ENCODE results near the gene APBB2. TPM values are rescaled to one million over a fixed set of nuclear protein-coding genes. Genes with fewer than 3 reads are reported as not detected.

Gene APBB2
- total RNA-seq, 4 donors from 2014 or later: 139 to 248 (median 203) TPM

DNA sequence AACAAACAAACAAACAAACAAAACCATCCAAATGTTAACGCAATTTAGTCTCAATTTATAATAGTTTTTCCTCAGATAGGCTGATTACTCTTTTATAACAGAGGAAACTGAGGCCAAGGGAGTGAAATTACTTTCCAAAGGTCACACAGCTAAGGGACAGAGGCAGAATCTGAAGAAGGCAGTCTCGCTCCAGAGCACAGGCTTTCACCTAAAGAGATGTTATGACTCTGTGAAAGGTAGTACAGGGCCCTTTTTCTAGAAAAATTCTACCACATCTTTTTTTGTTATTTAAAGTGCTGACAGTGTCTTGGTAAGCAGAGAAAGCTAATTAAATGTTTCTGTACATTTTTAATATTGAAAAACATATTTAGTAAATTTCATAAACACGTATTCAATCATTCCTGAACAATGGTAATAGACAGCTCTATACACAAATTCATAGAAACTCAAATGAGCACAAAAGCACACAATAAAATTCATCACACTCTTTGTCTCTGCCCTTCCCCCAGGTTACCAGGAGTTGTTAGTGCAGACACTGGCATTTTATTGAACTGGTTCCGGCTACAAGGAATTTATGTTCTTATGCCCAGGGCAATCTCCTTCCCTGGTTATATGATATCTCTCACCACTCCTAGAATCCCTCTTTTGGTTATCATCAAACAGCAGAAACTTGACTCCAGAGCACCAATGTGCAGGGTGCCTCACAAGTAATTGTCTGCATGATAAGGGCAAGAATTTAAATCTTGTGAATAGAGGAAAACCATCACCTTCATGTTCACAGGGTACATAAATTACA is 7.7 kb upstream of the APBB2 start:
- no peaks in the 10 kb centered on the region for H3K9me3 ChIP-seq
- no peak overlapping the region for H3K27ac ChIP-seq
- TF ChIP-seq CTCF (IDR thresholded peaks at IDR 0.05) (no peak), POLR2A (IDR thresholded peaks at IDR 0.05) (no peak), EP300 (IDR thresholded peaks at IDR 0.05) (no peak)
- no peaks in the 10 kb centered on the region for H3K36me3 ChIP-seq
- no peak overlapping the region for H3K4me3 ChIP-seq
- no peak for DNase-seq (ENCODE audit: low spot score in 2 of 2)
- 81 to 94% methylated on average over 4 of the region's 4 CpGs for WGBS, 2 donors
- peaks cover 0 to 2% (median 0%) of the 10 kb centered on the region in 4 donors for H3K4me1 ChIP-seq
- H3K27me3 ChIP-seq: no peaks in the 10 kb centered on the region

- TF ChIP-seq CTCF (IDR thresholded peaks at IDR 0.05) (no peak), EP300 (IDR thresholded peaks at IDR 0.05) (no peak)
- no peak for DNase-seq (ENCODE audit: low spot score in 2 of 2)
- Histone ChIP-seq H3K27ac (no peak overlapping the region), H3K27me3 (no peaks in the 10 kb centered on the region), H3K4me1 (peaks cover 0 to 24% (median 6%) of the 10 kb centered on the region in 4 donors), H3K9me3 (no peaks in the 10 kb centered on the region), H3K36me3 (no peaks in the 10 kb centered on the region), H3K4me3 (no peak overlapping the region)
- 79% methylated on average over 3 of the region's 3 CpGs for WGBS, 2 donors
Measured at GRCh38 chr4:41219421-41219950, 5.1 kb upstream of the APBB2 start.

GRCh38 chr4:41218703-41219102 is 4.4 kb upstream of the APBB2 start:
- no peaks in the 10 kb centered on the region for H3K36me3 ChIP-seq
- DNase-seq (ENCODE audit: low spot score in 2 of 2): no peak
- no peak overlapping the region for H3K4me3 ChIP-seq
- TF ChIP-seq CTCF (IDR thresholded peaks at IDR 0.05) (no peak), POLR2A (IDR thresholded peaks at IDR 0.05) (no peak), EP300 (IDR thresholded peaks at IDR 0.05) (no peak)
- no peak overlapping the region for H3K27ac ChIP-seq
- H3K27me3 ChIP-seq: no peaks in the 10 kb centered on the region
- peaks cover 0 to 24% (median 6%) of the 10 kb centered on the region in 4 donors for H3K4me1 ChIP-seq
- H3K9me3 ChIP-seq: no peaks in the 10 kb centered on the region
- WGBS, 2 donors: 94 to 96% methylated on average over 3 of the region's 3 CpGs

DNA sequence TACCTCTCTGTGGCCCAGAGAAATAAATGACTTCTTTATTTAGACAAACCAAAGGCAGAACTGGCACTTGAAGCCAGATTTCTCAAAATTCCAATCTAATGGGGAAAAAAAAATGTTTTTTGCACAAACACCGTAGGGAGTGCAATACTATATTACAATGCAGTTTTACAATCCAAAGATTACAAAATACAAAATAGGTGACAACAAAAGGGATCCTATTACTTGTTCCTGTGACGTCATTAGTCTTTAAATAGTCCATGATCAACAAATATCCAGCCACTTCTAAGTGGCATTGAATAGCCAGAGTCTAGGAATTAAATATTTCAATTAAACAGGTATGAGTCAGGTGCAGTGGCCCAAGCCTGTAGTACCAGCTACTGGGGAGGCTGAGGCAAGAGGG is 3.0 kb upstream of the APBB2 start:
- peaks cover 0 to 34% (median 10%) of the 10 kb centered on the region in 4 donors for H3K4me1 ChIP-seq
- no peak overlapping the region for H3K4me3 ChIP-seq
- WGBS, 2 donors: 61 to 64% methylated on average over 2 of the region's 2 CpGs
- no peaks in the 10 kb centered on the region for H3K9me3 ChIP-seq
- no peaks in the 10 kb centered on the region for H3K36me3 ChIP-seq
- TF ChIP-seq CTCF (IDR thresholded peaks at IDR 0.05) (no peak), EP300 (IDR thresholded peaks at IDR 0.05) (no peak), POLR2A (IDR thresholded peaks at IDR 0.05) (no peak)
- H3K27ac ChIP-seq: peak overlapping the region in 3 of 4 donors; percentile 77 to 90 (median 87)
- DNase-seq (ENCODE audit: low spot score in 2 of 2): no peak
- H3K27me3 ChIP-seq: no peaks in the 10 kb centered on the region

- Histone ChIP-seq H3K9me3 (no peaks in the 10 kb centered on the region), H3K27me3 (no peaks in the 10 kb centered on the region), H3K27ac (peak overlapping the region in 3 of 4 donors; percentile 77 to 90 (median 87)), H3K4me3 (peak overlapping the region in 3 of 4 donors; percentile 48 to 68 (median 51)), H3K36me3 (no peaks in the 10 kb centered on the region), H3K4me1 (peaks cover 0 to 38% (median 11%) of the 10 kb centered on the region in 4 donors)
- 10 to 15% methylated on average over 2 of the region's 2 CpGs for WGBS, 2 donors
- TF ChIP-seq CTCF (IDR thresholded peaks at IDR 0.05) (no peak), EP300 (IDR thresholded peaks at IDR 0.05) (no peak), POLR2A (IDR thresholded peaks at IDR 0.05) (no peak)
- DNase-seq (ENCODE audit: low spot score in 2 of 2): no peak
Measured at GRCh38 chr4:41217020-41217333, 2.6 kb upstream of the APBB2 start.

Data from tibial nerve (tissue), 4 donors.